H1 (cell line): ENCODE results near the gene CYP1A1. TPM values are rescaled to one million over a fixed set of nuclear protein-coding genes. Genes with fewer than 3 reads are reported as not detected.

Source experiments
- BCL11A ChIP-seq, 2 experiments: IDR thresholded peaks; one replicate each; pipeline ENCODE4 v1.6.1; 2011; ENCODE audit warnings: low read depth in 2 of 2, low read length in 2 of 2, mild to moderate bottlenecking in 2 of 2
- CBX8 ChIP-seq: fragments of 300-800, 300-1000 bp; sonication (generic); IDR thresholded peaks from 2 replicates; pipeline ENCODE4 v1.7.1; 2016; ENCODE audit warnings: low read depth, low read length, borderline replicate concordance
- CHD2 ChIP-seq: IDR thresholded peaks from 2 replicates; pipeline ENCODE4 v1.6.1; 2012; ENCODE audit warnings: low read length, improper control_type of control experiment
- EGR1 ChIP-seq: IDR thresholded peaks from 2 replicates; pipeline ENCODE4 v1.6.1; 2011; ENCODE audit warnings: low read depth, low read length, borderline replicate concordance
- JUND ChIP-seq: IDR thresholded peaks from 2 replicates; pipeline ENCODE4 v1.6.1; 2011; ENCODE audit warnings: mild to moderate bottlenecking, improper control_type of control experiment, low read length
- TAF7 ChIP-seq: optimal IDR thresholded peaks from 2 replicates; pipeline ENCODE3; 2011; ENCODE audit warnings: low read depth, mild to moderate bottlenecking, inconsistent platforms, low read length, moderate library complexity, borderline replicate concordance
- TEAD4 ChIP-seq: IDR thresholded peaks from 2 replicates; pipeline ENCODE4 v1.6.1; 2012; ENCODE audit warnings: low read depth, low read length, inconsistent platforms, mixed read lengths
- USF2 ChIP-seq: IDR thresholded peaks from 2 replicates; pipeline ENCODE4 v1.6.1; 2011; ENCODE audit warnings: low read length, improper control_type of control experiment
- polyA plus RNA-seq, 7 experiments: library from polyadenylated mRNA; depleted of rRNA in 3 of 7; stranded (reverse) in 5 of 7; unstranded in 2 of 7; fragments of >200 nt in 5 of 7; fragments of 200-250 nt in 2 of 7; gene quantifications; 1 replicate in 5 of 7; 2 replicates in 1 of 7; 4 replicates in 1 of 7; pipeline versions ENCODE4 v1.2.1 to v1.2.3, GENCODE V29; 2011 to 2013; ENCODE audit warnings: missing spikeins in 2 of 7, mixed read lengths in 2 of 7
- total RNA-seq: library from RNA; stranded (reverse); fragmentation: NEBNext Ultra II Directional; extraction: Animal tissue kit (Norgen Biotek cat#: 25700); gene quantifications from 2 replicates; pipeline ENCODE4 v1.2.1, GENCODE V29; 2021
- TF ChIP-seq, protein P1 (sequence below): fragments of 300-600 bp; sonication (generic); IDR thresholded peaks from 2 replicates; pipeline ENCODE4 v1.7.1; 2012; ENCODE audit warnings: low read length, moderate library complexity, mild to moderate bottlenecking, inconsistent platforms; ENCODE audit not compliant: insufficient replicate concordance

The CYP1A1 gene
- total and polyA plus RNA-seq, 2 of the 8 experiments (the other 6 are each of a cell fraction or from before 2014, with no cell fraction given): 0.32 to 0.35 TPM

DNA sequence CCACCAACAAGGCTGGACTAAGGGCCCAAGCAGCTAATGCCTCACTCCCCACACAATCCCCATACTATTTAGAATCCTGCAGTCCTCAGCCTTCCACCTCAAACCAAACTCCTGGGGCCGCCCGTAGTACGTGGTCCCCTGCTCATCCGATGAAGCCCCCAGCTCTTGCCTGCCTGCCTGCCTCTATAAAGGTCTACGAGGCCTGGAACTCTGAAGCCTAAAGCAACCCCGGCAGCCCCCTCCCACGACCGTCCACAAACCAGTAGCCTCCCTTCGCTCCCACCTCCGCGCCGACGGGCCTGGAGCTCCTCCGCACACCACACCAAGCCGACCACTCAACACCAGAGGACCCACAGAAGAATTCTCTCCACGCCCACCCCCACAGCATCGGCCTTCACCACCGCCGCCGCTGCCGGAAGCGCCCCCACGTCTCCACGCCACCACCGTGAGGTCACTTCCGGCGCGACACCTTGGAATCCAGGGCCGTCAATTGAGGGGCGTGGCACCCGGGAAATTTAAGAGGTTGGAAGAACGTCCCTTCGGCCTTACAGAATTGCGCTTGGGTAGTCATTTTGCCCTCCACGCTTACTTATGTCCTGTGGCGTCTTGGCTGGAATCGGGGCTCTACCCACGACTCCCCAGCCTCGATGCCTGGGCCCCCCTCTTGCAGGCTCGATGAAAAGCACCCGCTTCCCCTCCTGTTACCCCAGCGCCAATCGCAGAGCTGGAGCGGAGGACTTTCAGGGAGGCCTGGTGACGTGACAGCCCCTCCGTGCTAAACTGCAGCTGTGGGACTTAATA lies 29.5 kb downstream of the CYP1A1 start, which contains the start of gene EDC3 (continued):
- TF ChIP-seq, protein P1, sequence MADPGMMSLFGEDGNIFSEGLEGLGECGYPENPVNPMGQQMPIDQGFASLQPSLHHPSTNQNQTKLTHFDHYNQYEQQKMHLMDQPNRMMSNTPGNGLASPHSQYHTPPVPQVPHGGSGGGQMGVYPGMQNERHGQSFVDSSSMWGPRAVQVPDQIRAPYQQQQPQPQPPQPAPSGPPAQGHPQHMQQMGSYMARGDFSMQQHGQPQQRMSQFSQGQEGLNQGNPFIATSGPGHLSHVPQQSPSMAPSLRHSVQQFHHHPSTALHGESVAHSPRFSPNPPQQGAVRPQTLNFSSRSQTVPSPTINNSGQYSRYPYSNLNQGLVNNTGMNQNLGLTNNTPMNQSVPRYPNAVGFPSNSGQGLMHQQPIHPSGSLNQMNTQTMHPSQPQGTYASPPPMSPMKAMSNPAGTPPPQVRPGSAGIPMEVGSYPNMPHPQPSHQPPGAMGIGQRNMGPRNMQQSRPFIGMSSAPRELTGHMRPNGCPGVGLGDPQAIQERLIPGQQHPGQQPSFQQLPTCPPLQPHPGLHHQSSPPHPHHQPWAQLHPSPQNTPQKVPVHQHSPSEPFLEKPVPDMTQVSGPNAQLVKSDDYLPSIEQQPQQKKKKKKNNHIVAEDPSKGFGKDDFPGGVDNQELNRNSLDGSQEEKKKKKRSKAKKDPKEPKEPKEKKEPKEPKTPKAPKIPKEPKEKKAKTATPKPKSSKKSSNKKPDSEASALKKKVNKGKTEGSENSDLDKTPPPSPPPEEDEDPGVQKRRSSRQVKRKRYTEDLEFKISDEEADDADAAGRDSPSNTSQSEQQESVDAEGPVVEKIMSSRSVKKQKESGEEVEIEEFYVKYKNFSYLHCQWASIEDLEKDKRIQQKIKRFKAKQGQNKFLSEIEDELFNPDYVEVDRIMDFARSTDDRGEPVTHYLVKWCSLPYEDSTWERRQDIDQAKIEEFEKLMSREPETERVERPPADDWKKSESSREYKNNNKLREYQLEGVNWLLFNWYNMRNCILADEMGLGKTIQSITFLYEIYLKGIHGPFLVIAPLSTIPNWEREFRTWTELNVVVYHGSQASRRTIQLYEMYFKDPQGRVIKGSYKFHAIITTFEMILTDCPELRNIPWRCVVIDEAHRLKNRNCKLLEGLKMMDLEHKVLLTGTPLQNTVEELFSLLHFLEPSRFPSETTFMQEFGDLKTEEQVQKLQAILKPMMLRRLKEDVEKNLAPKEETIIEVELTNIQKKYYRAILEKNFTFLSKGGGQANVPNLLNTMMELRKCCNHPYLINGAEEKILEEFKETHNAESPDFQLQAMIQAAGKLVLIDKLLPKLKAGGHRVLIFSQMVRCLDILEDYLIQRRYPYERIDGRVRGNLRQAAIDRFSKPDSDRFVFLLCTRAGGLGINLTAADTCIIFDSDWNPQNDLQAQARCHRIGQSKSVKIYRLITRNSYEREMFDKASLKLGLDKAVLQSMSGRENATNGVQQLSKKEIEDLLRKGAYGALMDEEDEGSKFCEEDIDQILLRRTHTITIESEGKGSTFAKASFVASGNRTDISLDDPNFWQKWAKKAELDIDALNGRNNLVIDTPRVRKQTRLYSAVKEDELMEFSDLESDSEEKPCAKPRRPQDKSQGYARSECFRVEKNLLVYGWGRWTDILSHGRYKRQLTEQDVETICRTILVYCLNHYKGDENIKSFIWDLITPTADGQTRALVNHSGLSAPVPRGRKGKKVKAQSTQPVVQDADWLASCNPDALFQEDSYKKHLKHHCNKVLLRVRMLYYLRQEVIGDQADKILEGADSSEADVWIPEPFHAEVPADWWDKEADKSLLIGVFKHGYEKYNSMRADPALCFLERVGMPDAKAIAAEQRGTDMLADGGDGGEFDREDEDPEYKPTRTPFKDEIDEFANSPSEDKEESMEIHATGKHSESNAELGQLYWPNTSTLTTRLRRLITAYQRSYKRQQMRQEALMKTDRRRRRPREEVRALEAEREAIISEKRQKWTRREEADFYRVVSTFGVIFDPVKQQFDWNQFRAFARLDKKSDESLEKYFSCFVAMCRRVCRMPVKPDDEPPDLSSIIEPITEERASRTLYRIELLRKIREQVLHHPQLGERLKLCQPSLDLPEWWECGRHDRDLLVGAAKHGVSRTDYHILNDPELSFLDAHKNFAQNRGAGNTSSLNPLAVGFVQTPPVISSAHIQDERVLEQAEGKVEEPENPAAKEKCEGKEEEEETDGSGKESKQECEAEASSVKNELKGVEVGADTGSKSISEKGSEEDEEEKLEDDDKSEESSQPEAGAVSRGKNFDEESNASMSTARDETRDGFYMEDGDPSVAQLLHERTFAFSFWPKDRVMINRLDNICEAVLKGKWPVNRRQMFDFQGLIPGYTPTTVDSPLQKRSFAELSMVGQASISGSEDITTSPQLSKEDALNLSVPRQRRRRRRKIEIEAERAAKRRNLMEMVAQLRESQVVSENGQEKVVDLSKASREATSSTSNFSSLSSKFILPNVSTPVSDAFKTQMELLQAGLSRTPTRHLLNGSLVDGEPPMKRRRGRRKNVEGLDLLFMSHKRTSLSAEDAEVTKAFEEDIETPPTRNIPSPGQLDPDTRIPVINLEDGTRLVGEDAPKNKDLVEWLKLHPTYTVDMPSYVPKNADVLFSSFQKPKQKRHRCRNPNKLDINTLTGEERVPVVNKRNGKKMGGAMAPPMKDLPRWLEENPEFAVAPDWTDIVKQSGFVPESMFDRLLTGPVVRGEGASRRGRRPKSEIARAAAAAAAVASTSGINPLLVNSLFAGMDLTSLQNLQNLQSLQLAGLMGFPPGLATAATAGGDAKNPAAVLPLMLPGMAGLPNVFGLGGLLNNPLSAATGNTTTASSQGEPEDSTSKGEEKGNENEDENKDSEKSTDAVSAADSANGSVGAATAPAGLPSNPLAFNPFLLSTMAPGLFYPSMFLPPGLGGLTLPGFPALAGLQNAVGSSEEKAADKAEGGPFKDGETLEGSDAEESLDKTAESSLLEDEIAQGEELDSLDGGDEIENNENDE: no peak
- TF ChIP-seq USF2 (no peak), CHD2 (no peak), TAF7 (peak; percentile 57), EGR1 (0 out of 2 replicates have a peak, but pooled peaks have one; percentile 25), TEAD4 (peak; percentile 84), CBX8 (no peak), BCL11A (IDR thresholded peaks at IDR 0.05; ENCODE audit: low read depth in 2 of 2, low read length in 2 of 2) (no peak), JUND (no peak; the same call in 1 of the 2 replicates)
